ENCODE measurements around the gene IKBKE.

GRCh38 chr1:206502812-206503211 lies 32.5 kb downstream of the IKBKE start:
- TF ChIP-seq, protein P1, sequence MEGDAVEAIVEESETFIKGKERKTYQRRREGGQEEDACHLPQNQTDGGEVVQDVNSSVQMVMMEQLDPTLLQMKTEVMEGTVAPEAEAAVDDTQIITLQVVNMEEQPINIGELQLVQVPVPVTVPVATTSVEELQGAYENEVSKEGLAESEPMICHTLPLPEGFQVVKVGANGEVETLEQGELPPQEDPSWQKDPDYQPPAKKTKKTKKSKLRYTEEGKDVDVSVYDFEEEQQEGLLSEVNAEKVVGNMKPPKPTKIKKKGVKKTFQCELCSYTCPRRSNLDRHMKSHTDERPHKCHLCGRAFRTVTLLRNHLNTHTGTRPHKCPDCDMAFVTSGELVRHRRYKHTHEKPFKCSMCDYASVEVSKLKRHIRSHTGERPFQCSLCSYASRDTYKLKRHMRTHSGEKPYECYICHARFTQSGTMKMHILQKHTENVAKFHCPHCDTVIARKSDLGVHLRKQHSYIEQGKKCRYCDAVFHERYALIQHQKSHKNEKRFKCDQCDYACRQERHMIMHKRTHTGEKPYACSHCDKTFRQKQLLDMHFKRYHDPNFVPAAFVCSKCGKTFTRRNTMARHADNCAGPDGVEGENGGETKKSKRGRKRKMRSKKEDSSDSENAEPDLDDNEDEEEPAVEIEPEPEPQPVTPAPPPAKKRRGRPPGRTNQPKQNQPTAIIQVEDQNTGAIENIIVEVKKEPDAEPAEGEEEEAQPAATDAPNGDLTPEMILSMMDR (conservative IDR thresholded peaks at IDR 0.05): no peak
- TF ChIP-seq ZFX (IDR thresholded peaks at IDR 0.05): no peak
